H1 (cell line): ENCODE results near the gene FGB. TPM values are rescaled to one million over a fixed set of nuclear protein-coding genes. Genes with fewer than 3 reads are reported as not detected.

Experiments used
- EZH2 ChIP-seq: fragments of 200-600 bp; sonication (generic); IDR thresholded peaks from 2 replicates; pipeline ENCODE4 v1.7.1; 2012; ENCODE audit warnings: low read depth, mild to moderate bottlenecking, moderate library complexity, low read length, inconsistent platforms; ENCODE audit not compliant: severe bottlenecking
- polyA plus RNA-seq, 7 experiments: library from polyadenylated mRNA; depleted of rRNA in 3 of 7; stranded (reverse) in 5 of 7; unstranded in 2 of 7; fragments of >200 nt in 5 of 7; fragments of 200-250 nt in 2 of 7; gene quantifications; 1 replicate in 5 of 7; 2 replicates in 1 of 7; 4 replicates in 1 of 7; pipeline versions ENCODE4 v1.2.1 to v1.2.3, GENCODE V29; 2011 to 2013; ENCODE audit warnings: missing spikeins in 2 of 7, mixed read lengths in 2 of 7
- total RNA-seq: library from RNA; stranded (reverse); fragmentation: NEBNext Ultra II Directional; extraction: Animal tissue kit (Norgen Biotek cat#: 25700); gene quantifications from 2 replicates; pipeline ENCODE4 v1.2.1, GENCODE V29; 2021

The FGB gene
- total and polyA plus RNA-seq, 2 of the 8 experiments (the other 6 are each of a cell fraction or from before 2014, with no cell fraction given), result not detected

DNA sequence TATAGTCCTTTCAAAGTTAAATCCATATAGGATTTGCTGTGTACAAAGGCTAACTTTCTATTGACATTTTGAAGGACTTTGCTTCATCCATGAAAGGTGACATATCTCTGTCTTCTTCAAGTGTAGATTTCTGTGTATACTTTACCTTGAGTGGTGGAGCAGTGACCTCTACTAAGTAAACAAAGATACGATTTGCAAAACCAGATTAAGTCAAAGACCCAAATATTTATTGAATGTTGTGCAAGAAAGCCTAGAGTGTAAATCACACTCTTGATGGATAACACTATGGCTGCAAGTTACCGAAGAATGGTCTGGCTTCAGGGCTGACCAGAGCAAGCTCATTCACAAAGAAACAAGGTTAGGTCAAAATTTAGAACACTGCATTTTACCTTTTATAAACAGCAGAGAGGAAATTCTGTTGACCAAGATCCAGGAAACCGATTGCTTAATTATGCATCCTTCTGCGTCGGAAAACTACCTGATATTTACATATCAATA lies 55.1 kb downstream of the FGB start (continued):
- no peak for TF ChIP-seq EZH2
